H1 (cell line): Measurements from ENCODE around the gene POLDIP2. TPM values are rescaled to one million over a fixed set of nuclear protein-coding genes. Genes with fewer than 3 reads are reported as not detected.
A peak's percentile ranks its signal among the peaks of the same experiment; 100 is the strongest.

ENCODE experiments used
- CTCF ChIA-PET: fragments of 300-600 bp; sonication (Branson Sonifier 250); formaldehyde crosslinking; loops from one replicate; lab custom pipeline; 2021; ENCODE audit not compliant: partially characterized antibody; lab: Charles Lee
- POLR2A ChIA-PET: fragments of 300-600 bp; sonication (Branson Sonifier 250); formaldehyde crosslinking; loops from one replicate; lab custom pipeline; 2021; ENCODE audit warnings: inconsistent platforms; ENCODE audit not compliant: partially characterized antibody; lab: Charles Lee
- DNase-seq, 2 experiments: peaks; one replicate each; pipeline versions ENCODE4 v3.0.0 to v3.0.0-alpha.2; 2010 to 2022; ENCODE audit warnings: low spot score in 2 of 2, low read depth in 1 of 2, mixed read lengths in 1 of 2
- FAIRE-seq: peaks from 2 replicates; lab custom pipeline; 2011; peaks lifted over from hg19 to GRCh38; lab: Jason Lieb, UNC
- H2AFZ ChIP-seq: 2 replicates; pipeline ENCODE4 v1.8.1; 2012; ENCODE audit warnings: low read length, inconsistent platforms
- H2AK5ac ChIP-seq: 2 replicates; pipeline ENCODE4 v1.6.1; 2013; ENCODE audit warnings: low read depth, low read length
- H2BK120ac ChIP-seq: replicated peaks from 2 replicates; pipeline ENCODE3; 2013; ENCODE audit warnings: low read depth, low read length, inconsistent platforms
- H2BK12ac ChIP-seq: 2 replicates; pipeline ENCODE4 v1.6.1; 2013; ENCODE audit warnings: low read depth, low read length
- H2BK15ac ChIP-seq: 2 replicates; pipeline ENCODE4 v1.6.1; 2013; ENCODE audit warnings: low read length
- H2BK20ac ChIP-seq: 2 replicates; pipeline ENCODE4 v1.6.1; 2013; ENCODE audit warnings: low read length
- H2BK5ac ChIP-seq: 2 replicates; pipeline ENCODE4 v1.6.1; 2013; ENCODE audit warnings: low read depth, low read length
- H3K14ac ChIP-seq: 2 replicates; pipeline ENCODE4 v1.6.1; 2013; ENCODE audit warnings: inconsistent platforms; ENCODE audit not compliant: insufficient read length
- H3K18ac ChIP-seq: 2 replicates; pipeline ENCODE4 v1.6.1; 2013; ENCODE audit warnings: low read length; ENCODE audit errors: extremely low read depth
- H3K23ac ChIP-seq: 2 replicates; pipeline ENCODE4 v1.6.1; 2013; ENCODE audit warnings: inconsistent platforms; ENCODE audit not compliant: insufficient read length
- H3K23me2 ChIP-seq: 2 replicates; pipeline ENCODE4 v1.6.1; 2013; ENCODE audit warnings: low read depth, low read length
- H3K27ac ChIP-seq: 2 replicates; pipeline ENCODE4 v1.6.1; 2011; ENCODE audit warnings: low read depth, low read length, inconsistent platforms
- H3K27me3 ChIP-seq, 4 experiments: replicated peaks in 1 of 4; 1 replicate in 1 of 4; 2 replicates in 3 of 4; pipeline versions ENCODE4 v1.6.1 to v1.8.1; 2011 to 2013; ENCODE audit warnings: low read length in 3 of 4, mild to moderate bottlenecking in 3 of 4, inconsistent platforms in 2 of 4, mixed read lengths in 2 of 4, moderate library complexity in 1 of 4; ENCODE audit not compliant: control insufficient read depth in 3 of 4, insufficient read depth in 3 of 4; ENCODE audit errors: extremely low read depth in 1 of 4
- H3K36me3 ChIP-seq, 4 experiments: 2 replicates each; pipeline versions ENCODE4 v1.6.1 to v1.8.1; 2011 to 2013; ENCODE audit warnings: mild to moderate bottlenecking in 4 of 4, low read length in 3 of 4, moderate library complexity in 2 of 4, control low read depth in 1 of 4, inconsistent platforms in 1 of 4; ENCODE audit not compliant: insufficient read depth in 4 of 4, control insufficient read depth in 2 of 4
- H3K4ac ChIP-seq: replicated peaks from 2 replicates; pipeline ENCODE3; 2013; ENCODE audit warnings: low read length, low read depth, mixed read lengths, inconsistent platforms; ENCODE audit not compliant: insufficient read length
- H3K4me1 ChIP-seq, 4 experiments: replicated peaks in 1 of 4; 1 replicate in 1 of 4; 2 replicates in 3 of 4; pipeline versions ENCODE4 v1.6.1 to v1.8.1; 2011 to 2013; ENCODE audit warnings: low read length in 3 of 4, inconsistent platforms in 2 of 4, mixed read lengths in 1 of 4; ENCODE audit not compliant: insufficient read depth in 4 of 4, control insufficient read depth in 3 of 4
- H3K4me2 ChIP-seq, 2 experiments: 2 replicates each; pipeline versions ENCODE4 v1.6.1 to v1.8.1; 2011 to 2013; ENCODE audit warnings: low read depth in 2 of 2, low read length in 2 of 2, control low read depth in 1 of 2, inconsistent platforms in 1 of 2, mild to moderate bottlenecking in 1 of 2; ENCODE audit not compliant: insufficient read depth in 1 of 2
- H3K4me3 ChIP-seq, 4 experiments: fragments of 200-600, 300-600 bp in 1 of 4; sonication (generic), shearing (Covaris generic), sonication (Bioruptor Twin) in 1 of 4; 2 replicates each; pipeline versions ENCODE4 v1.5.1 to v1.8.1; 2011 to 2016; ENCODE audit warnings: low read length in 4 of 4, low read depth in 3 of 4, control low read depth in 2 of 4, inconsistent platforms in 2 of 4, mild to moderate bottlenecking in 2 of 4, mixed read lengths in 1 of 4, moderate library complexity in 1 of 4; ENCODE audit not compliant: insufficient read depth in 2 of 4; ENCODE audit errors: extremely low read depth in 1 of 4
- H3K56ac ChIP-seq: replicated peaks from 2 replicates; pipeline ENCODE3; 2013; ENCODE audit warnings: low read depth, mild to moderate bottlenecking, mixed read lengths, low read length, inconsistent platforms; ENCODE audit not compliant: insufficient read length
- H3K79me1 ChIP-seq: 2 replicates; pipeline ENCODE4 v1.6.1; 2013; ENCODE audit warnings: low read depth, low read length, control low read depth
- H3K79me2 ChIP-seq, 2 experiments: 2 replicates each; pipeline versions ENCODE4 v1.6.1 to v1.8.1; 2012 to 2013; ENCODE audit warnings: low read length in 2 of 2, mild to moderate bottlenecking in 2 of 2, inconsistent platforms in 1 of 2; ENCODE audit not compliant: insufficient read depth in 2 of 2, control insufficient read depth in 1 of 2
- H3K9ac ChIP-seq, 4 experiments: replicated peaks in 1 of 4; 1 replicate in 1 of 4; 2 replicates in 3 of 4; pipeline versions ENCODE4 v1.6.1 to v1.8.1; 2011 to 2013; ENCODE audit warnings: low read depth in 3 of 4, low read length in 3 of 4, control low read depth in 2 of 4, mild to moderate bottlenecking in 2 of 4, moderate library complexity in 2 of 4, inconsistent platforms in 1 of 4; ENCODE audit errors: extremely low read depth in 1 of 4
- H3K9me3 ChIP-seq, 2 experiments: 2 replicates each; pipeline versions ENCODE4 v1.6.1 to v1.8.1; 2012 to 2013; ENCODE audit warnings: mild to moderate bottlenecking in 2 of 2, moderate library complexity in 2 of 2, control low read depth in 1 of 2, inconsistent platforms in 1 of 2, low read depth in 1 of 2, low read length in 1 of 2, mixed read lengths in 1 of 2; ENCODE audit not compliant: insufficient read depth in 2 of 2
- H4K20me1 ChIP-seq, 2 experiments: replicated peaks in 1 of 2; 2 replicates each; pipeline versions ENCODE3 to v1.8.1; 2011 to 2013; ENCODE audit warnings: inconsistent platforms in 2 of 2, low read length in 2 of 2, mild to moderate bottlenecking in 1 of 2; ENCODE audit not compliant: insufficient read depth in 2 of 2, control insufficient read depth in 1 of 2
- H4K5ac ChIP-seq: 2 replicates; pipeline ENCODE4 v1.6.1; 2013; ENCODE audit warnings: low read length, low read depth, mixed read lengths, inconsistent platforms; ENCODE audit not compliant: insufficient read length
- H4K8ac ChIP-seq: 2 replicates; pipeline ENCODE4 v1.8.0; 2013; ENCODE audit warnings: mild to moderate bottlenecking, moderate library complexity, low read length, inconsistent platforms; ENCODE audit not compliant: insufficient read depth; ENCODE audit errors: extremely low read depth
- H4K91ac ChIP-seq: replicated peaks from 2 replicates; pipeline ENCODE3; 2013; ENCODE audit warnings: low read length, mixed read lengths, inconsistent platforms; ENCODE audit not compliant: insufficient read length
- SIRT6 ChIP-seq: IDR thresholded peaks from one replicate; pipeline ENCODE4 v1.7.1; 2012; ENCODE audit warnings: low read length, inconsistent platforms
- SIX5 ChIP-seq: IDR thresholded peaks from 2 replicates; pipeline ENCODE4 v1.6.1; 2011; ENCODE audit warnings: mild to moderate bottlenecking, low read depth, low read length
- WGBS, 2 experiments: shearing (Covaris generic) in 1 of 2; methylation state at CpG; one replicate each; pipeline versions ENCODE4 v1.1.6 to v1.1.7; 2013 to 2015; ENCODE audit warnings: low lambda C conversion rate in 2 of 2, mixed read lengths in 2 of 2, inconsistent platforms in 1 of 2, low coverage in 1 of 2, missing lambda C conversion rate in 1 of 2; ENCODE audit not compliant: insufficient replicate concordance in 2 of 2, insufficient coverage in 1 of 2, insufficient read length in 1 of 2; ENCODE audit errors: extremely low coverage in 1 of 2, missing lambda C conversion rate in 1 of 2; 5-methylcytosine and 5-hydroxymethylcytosine counted together
- polyA plus RNA-seq, 7 experiments: library from polyadenylated mRNA; depleted of rRNA in 3 of 7; stranded (reverse) in 5 of 7; unstranded in 2 of 7; fragments of >200 nt in 5 of 7; fragments of 200-250 nt in 2 of 7; gene quantifications; 1 replicate in 5 of 7; 2 replicates in 1 of 7; 4 replicates in 1 of 7; pipeline versions ENCODE4 v1.2.1 to v1.2.3, GENCODE V29; 2011 to 2013; ENCODE audit warnings: missing spikeins in 2 of 7, mixed read lengths in 2 of 7
- total RNA-seq: library from RNA; stranded (reverse); fragmentation: NEBNext Ultra II Directional; extraction: Animal tissue kit (Norgen Biotek cat#: 25700); gene quantifications from 2 replicates; pipeline ENCODE4 v1.2.1, GENCODE V29; 2021

The POLDIP2 gene
- total and polyA plus RNA-seq, 2 of the 8 experiments (the other 6 are each of a cell fraction or from before 2014, with no cell fraction given) = 74.0 to 76.1 TPM

DNA sequence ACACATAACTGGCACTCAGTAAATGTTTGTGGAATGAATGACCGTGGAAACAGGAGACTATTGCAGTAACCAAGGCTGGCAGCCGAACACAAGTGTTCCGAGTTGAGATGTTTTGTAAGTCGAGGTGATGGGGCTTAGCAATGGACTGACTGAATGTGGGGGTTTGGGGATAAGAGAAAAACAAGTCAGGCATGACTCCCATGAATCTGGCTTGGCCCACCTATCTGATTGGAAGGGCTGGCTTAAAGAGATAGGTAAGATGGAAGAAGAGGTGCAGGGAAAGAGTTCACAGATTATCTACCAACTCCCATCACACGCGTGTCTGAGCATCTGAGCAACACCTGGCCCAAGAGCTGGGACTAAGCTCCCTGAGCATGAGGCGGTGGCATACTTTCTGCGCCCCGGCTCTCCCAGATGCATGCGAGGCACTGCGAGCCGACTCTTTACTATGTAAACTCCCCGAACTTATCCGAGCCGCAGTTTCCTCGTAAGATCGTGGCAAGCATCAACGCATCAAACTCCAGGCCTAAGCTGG is 22.6 kb downstream of the POLDIP2 start:
- H3K18ac ChIP-seq = no peak overlapping the region
- POLR2A ChIA-PET = interaction anchor here (1.2 to 2.5 kb wide), 7 partner anchors 9 to 23 kb away, joined by 4 to 19 read pairs (median 12); partner anchors contain the start of genes POLDIP2 and TMEM97
- peak overlapping the region; percentile 69 to 90 (median 70); a peak in 6 of 7 replicates for H3K9ac ChIP-seq
- no peaks in the 10 kb centered on the region for H3K27me3 ChIP-seq
- TF ChIP-seq SIRT6 (no peak), SIX5 (no peak)
- H4K8ac ChIP-seq = peak overlapping the region; percentile 72; the same call in 1 of the 2 replicates
- peaks cover 16% of the 10 kb centered on the region for H3K79me1 ChIP-seq
- H3K27ac ChIP-seq = peak overlapping the region; percentile 67; the same call in 1 of the 2 replicates
- no peaks in the 10 kb centered on the region for H3K36me3 ChIP-seq
- no peak overlapping the region for H2BK12ac ChIP-seq
- H2BK20ac ChIP-seq = no peak overlapping the region
- no peak for DNase-seq
- peak overlapping the region; percentile 73 to 95 (median 82) for H3K4me3 ChIP-seq
- H3K4me2 ChIP-seq = peak overlapping the region; percentile 78 to 91
- no peak overlapping the region for H3K23ac ChIP-seq
- peaks cover 4 to 5% of the 10 kb centered on the region in 2 experiments for H4K20me1 ChIP-seq
- no peak overlapping the region for H3K4ac ChIP-seq
- no peaks in the 10 kb centered on the region for H3K9me3 ChIP-seq
- H2BK120ac ChIP-seq = no peak overlapping the region
- peaks cover 0 to 13% of the 10 kb centered on the region in 2 experiments; a peak in 2 of 4 replicates for H3K79me2 ChIP-seq
- H2AFZ ChIP-seq = peak overlapping the region; percentile 1; the same call in 1 of the 2 replicates
- H4K5ac ChIP-seq = no peak overlapping the region
- peaks cover 0 to 10% (median 8%) of the 10 kb centered on the region in 4 experiments; a peak in 6 of 7 replicates for H3K4me1 ChIP-seq
- peaks cover 10% of the 10 kb centered on the region; the same call in 1 of the 2 replicates for H3K23me2 ChIP-seq
- CTCF ChIA-PET = interaction anchor here (1.1 to 1.9 kb wide), 7 partner anchors 12 to 102 kb away, joined by 3 to 7 read pairs (median 5); partner anchors contain the start of gene VTN
- no peak overlapping the region for H2AK5ac ChIP-seq
- H2BK5ac ChIP-seq = peak overlapping the region; percentile 75; the same call in 1 of the 2 replicates
- no peak overlapping the region for H4K91ac ChIP-seq
- 24% methylated on average over 18 of the region's 18 CpGs; no CpG with 5 or more reads in 1 of the 2 experiments for WGBS, 2 experiments
- no peak overlapping the region for H2BK15ac ChIP-seq
- no peak overlapping the region for H3K14ac ChIP-seq
- FAIRE-seq = no peak
- H3K56ac ChIP-seq = no peak overlapping the region
